GM23248 (cell line): Measurements from ENCODE around the gene IGF2BP1.

Source experiments
- EZH2 ChIP-seq: fragments of 200-600 bp; sonication (generic); IDR thresholded peaks from 2 replicates; pipeline ENCODE4 v1.6.1; 2018; ENCODE audit warnings: antibody characterized with exemption, mild to moderate bottlenecking; ENCODE audit not compliant: insufficient read depth, poor library complexity, severe bottlenecking
- EZH2phosphoT487 ChIP-seq: fragments of 200-600 bp; sonication (generic); IDR thresholded peaks from 2 replicates; pipeline ENCODE4 v1.6.1; 2018; ENCODE audit warnings: antibody characterized with exemption, moderate library complexity, mild to moderate bottlenecking, low read depth; ENCODE audit not compliant: insufficient read depth

DNA sequence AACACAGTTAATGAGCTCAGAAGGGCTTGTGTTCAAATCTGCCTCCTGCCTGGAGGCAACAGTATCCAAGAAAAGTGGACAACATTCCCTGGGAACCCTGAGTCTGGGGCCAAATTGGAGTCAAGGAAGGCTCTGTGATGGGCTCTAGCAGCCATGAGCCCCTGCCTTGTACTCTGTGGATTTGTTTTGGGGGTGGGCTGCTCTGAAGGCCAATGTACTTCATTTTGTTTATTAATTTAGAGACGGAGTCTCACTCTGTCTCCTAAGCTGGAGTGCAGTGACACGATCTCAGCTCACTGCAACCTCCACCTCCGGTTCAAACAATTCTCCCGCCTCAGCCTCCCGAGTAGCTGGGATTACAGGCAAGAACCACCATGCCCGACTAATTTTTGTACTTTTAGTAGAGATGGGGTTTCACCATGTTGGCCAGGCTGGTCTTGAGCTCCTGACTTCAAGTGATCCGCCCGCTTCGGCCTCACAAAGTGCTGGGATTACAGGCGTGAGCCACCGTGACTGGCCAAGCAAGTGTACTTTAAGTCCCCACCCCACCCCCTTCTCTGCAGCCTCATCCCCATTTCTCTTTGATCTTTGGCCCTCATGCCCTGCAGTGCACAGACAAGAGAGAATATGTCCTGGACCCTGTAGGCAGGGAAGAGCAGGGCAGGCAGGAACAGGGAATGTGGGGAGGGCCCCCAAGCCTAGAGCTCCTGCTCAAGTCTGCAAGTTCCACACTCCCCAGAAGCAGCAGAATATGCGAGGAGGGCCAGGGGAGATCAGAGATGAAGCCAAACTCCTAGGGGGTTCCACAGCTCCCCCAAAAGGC, 26.1 kb upstream of the IGF2BP1 start:
- no peak for TF ChIP-seq EZH2
- no peak for TF ChIP-seq EZH2phosphoT487
